ENCODE measurements around the gene AIMP1.
"Not testable (repeated sequence)": the region's sequence is repeated elsewhere in the genome, so short reads cannot be mapped to it uniquely, and the experiment has no call there.

Gene AIMP1

DNA sequence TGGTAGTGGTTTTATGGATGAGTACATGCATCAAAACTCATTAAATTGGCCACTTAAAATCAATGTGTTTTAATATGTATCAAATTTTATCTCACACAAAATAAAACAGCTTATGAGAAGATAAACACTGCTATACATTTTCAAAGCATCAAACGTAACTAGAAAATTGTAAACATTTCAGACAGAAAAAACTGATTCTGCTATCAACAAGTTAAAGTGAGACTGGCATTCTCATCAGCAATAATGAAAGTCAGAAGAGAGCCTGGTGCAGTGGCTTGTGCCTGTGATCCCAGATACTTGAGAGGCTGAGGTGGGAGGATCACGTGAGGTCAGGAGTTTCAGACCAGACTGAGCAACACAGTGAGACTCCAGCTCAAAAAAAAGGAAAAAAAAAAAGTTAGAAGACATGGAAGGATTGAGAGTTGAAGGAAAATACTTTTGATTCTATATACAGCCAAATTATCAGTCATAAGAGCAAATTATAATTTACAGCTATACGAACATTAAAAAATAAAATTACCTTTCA is 3.3 kb upstream of the AIMP1 start:
- DNase-seq: no peak

DNA sequence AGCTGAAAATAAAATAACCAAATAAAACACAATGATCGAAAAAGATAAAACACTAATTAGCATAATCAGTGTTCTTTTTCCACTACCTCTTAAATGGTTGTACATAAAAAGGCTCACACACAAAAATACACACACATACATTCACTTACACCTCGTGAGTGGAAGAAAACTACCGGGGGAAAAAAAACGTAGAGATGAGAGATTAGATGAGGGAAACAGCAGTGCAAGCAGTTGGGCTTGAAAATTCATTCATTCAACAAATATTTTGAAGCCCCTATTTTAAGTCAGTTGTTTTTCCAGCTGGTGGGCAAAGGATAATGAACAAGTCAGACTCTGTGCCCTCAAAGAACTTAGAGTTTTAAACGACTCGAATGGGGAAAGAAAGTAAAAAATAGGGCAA is 1.4 kb upstream of the AIMP1 start:
- peak in 1 of 2 experiments; percentile 27 for DNase-seq

DNA sequence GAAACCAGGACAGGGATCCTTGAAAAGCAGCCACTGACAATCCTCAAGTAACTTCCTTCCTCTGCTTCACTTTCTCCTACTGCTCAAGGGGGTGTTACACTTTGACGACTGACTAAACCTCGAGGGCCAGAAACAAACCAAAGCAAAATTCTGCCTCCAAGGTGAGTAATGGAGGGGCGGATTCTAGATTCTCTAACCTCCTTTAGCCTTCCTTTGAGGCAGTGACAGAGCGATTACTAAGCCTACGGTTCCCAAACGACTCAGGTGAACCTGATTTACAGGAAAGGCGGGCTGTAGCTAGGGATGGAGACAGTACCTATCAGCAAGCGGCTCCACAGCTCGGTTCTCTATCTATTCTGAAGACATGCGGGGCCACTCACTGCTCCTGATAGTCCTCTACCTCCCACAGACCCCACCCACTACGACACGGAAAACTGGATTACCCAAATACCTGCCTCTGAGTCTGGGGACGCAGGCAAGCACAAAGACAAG is 828 bp upstream of the AIMP1 start:
- DNase-seq: peak; percentile 63 to 68

DNA sequence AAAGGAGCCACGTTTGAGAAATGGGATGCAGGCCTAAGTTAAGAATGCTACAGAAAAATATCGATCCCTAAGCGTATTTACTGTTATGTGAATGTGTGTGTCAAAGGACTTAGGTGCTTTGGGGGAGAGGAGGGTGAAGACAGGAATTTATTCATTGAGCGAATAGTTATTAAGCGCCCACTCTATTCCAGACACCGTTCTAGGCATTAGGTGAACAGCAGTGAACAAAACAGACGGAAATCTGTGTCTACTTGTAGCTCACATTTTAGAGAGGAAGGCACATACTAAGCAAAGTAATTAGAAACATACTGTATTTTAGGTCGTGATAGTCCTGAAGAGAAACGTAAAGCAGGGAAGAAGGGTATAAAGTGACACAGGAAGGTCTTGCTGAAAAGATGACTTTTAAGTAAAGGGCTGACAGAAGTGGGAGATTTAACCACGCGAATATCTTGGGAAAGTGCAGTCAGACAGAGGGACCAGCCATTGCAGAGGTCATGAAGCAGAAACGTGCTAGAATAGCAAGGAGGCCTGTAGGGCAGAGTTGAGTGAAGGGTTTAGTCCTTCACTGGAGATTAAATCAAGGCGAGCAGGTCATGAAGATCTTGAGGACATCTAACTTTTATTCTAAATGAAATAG is 541 bp downstream of the AIMP1 start:
- DNase-seq: no peak

DNA sequence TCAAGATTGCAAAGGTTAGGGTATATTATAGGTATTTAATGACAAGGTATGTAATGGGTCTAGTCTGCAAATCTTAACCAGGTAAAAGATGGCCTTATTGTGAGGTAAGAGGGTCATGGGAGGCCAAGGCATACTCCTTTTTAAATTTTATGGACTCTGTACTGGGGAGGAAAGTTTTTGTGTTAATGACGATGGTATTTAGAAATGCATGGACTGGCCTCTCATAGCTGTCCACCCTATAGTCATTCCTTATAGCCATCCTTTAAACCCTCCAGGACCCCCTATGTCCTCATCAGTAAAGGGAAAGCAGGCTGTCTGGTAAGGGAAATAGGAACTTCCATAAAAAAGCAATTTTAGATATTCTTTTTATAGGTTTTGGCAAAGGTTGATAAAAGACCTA is 1.5 kb downstream of the AIMP1 start:
- DNase-seq: no peak

DNA sequence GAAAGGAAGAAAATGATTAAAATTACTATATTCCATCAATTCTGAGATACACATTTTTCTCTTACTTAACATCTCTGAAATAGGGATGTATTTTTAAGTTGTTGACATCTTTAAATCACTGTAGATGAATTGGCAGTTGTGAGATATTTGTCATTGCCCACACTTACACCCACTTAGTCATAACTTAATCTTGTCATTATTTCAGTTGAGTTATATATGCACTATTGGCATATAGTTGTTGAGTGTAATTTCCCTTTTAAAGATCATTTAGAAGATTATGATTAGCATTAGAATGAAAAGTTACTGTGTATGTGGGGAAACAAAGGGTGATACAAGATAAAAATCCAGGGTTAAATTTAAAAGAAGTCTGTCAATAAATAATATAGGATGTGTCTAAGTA is 2.2 kb downstream of the AIMP1 start:
- DNase-seq: no peak

DNA sequence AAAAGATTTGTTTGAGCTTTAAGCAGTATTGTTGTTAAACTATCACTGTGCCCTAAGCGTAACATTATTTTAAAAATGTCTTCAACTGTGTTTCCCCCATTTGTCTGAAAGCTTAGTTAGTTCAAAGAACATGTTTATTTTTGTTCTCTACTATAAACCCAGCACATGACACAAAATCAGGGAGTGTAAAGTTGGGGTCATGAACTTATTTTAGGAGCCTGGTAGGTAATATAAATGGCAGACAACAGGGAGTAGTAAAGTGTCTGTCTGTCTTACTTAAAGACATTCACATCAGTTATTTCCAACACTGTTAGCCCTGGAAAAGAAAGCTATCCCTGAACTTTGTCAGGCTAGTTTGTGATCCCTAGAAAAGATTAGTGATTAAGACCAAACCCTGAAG is 3.9 kb downstream of the AIMP1 start:
- no peak for DNase-seq

DNA sequence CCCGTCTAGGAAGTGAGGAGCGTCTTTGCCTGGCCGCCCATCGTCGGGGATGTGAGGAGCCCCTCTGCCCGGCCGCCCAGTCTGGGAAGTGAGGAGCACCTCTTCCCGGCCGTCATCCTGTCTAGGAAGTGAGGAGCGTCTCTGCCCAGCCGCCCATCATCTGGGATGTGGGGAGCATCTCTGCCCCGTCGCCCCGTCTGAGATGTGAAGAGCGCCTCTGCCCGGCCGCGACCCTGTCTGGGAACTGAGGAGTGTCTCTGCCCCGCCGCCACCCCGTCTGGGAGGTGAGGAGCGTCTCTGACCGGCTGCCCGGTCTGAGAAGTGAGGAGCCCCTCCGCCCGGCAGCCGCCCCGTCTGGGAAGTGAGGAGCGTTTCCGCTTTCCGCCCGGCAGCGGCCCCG is 4.8 kb downstream of the AIMP1 start:
- DNase-seq: not testable (repeated sequence)

DNA sequence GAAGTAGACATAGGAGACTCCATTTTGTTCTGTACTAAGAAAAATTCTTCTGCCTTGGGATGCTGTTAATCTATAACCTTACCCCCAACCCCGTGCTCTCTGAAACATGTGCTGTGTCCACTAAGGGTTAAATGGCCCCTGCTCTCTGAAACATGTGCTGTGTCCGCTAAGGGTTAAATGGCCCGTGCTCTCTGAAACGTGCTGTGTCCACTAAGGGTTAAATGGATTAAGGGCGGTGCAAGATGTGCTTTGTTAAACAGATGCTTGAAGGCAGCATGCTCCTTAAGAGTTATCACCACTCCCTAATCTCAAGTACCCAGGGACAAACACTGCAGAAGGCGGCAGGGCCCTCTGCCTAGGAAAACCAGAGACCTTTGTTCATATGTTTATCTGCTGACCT is 5.5 kb downstream of the AIMP1 start:
- DNase-seq: not testable (repeated sequence)

DNA sequence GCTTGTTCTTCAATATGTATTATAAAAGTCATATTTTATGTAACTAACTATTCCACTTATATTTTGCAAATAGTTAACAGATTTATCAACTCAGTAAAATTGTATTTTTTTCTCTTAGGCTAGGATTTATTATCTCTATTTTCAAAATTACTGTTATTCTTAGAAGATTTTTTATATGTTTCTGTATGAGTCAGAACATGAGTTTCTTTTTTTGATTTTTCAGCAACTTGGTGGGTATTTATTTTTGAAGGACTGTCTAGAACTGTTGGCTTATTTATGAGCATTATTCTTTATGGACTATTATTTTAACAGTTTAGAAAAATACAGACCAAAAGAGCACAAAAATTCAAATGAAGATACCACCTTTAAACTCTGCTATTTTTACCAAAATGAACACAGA is 6.8 kb downstream of the AIMP1 start:
- DNase-seq: no peak

DNA sequence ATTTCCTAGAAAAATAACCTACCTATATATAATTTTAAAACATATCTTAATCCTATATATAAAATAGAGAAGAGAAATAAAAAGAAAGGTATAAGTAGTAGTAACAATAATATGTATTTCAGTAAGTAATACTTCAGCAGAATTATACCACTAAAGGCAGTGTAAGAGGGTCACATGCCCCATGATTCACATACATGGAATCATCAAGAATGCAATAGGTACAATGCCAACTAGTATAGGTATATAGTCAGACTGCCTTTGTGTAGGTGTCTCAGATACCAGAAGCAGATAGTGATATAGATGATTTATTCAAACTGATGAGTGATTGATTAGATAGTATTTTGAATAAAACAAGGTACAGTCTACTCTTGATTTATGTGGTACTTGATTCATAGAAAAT is 9.4 kb downstream of the AIMP1 start:
- no peak for DNase-seq

DNA sequence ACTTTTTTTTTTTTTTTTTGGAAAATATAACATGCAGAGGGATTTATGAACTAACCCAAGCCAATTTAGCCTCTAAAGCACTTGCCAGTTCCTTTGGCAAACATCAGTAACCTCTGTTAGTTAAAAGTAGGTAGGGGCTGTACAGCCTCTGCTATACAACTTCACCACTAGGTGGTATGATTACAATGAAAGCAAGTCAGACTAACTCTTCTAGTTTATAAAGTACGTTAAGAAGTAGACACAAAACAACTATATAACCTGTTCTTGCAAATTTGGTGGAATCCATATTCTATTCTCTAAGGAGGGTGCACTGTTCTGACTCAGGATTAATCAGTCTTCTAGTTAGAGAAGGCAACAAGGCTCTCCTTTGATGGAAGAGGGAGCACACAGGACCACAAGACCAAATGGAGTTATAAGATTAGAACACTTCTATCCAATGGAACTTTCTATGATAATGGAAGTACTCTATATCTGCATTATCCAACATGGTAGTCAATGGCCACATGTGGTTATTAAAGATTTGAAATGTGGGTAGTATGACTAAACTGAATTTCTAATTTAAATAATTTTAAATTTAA is 12.8 kb downstream of the AIMP1 start:
- DNase-seq: peak; percentile 59 to 85

DNA sequence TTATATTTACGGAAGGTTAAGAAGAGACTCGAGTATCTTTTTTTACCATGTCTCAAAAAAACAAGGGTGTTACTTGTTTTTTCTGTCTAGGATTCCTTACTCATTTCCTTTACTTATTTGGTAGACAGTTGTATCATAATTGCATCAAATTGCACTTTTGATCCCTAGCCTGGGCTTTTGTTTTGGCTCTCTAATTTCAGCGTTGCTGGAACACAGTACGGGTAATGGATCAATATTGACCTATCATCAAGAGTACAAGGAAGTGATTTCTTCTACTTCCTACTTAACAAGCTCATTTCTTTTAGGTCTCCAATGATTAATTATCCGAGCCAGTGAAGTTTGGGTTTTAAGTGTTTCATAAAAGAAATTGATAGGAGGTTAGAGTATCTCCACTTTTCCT is 16.8 kb downstream of the AIMP1 start:
- DNase-seq: no peak

DNA sequence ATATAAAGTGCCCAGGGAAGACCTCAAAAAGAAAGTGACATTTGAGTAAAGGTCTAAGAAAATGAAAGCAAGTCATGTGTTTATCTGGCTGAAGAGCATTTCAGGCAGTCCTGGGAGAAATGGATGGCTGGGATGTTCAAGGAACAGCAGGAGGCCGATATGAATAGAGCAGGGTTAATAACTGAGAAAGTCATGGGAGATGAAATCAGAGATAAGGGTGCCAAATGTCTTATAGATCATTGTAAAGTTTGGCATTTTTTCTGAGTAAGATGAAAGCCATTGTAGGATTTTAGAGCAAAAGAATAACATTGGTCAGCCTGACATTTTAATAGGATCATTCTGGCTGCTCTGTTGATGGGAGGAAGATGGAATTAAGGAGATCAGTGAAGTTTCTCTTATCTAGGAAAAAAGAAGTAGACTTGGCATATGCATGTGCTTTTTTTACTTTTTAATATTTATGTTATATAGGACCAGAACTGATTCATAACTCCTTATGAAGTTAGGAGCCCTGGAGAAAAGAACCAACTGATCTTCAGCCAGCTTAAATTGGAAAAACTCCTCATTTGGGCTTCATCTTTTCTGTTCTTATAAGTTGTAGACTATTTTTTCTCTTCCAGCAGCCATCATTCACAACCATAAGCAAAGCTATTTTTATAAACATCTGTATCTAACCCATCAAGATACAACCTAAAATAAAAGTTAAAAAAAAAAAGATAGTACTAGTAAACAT is 18.6 kb downstream of the AIMP1 start:
- no peak for DNase-seq

DNA sequence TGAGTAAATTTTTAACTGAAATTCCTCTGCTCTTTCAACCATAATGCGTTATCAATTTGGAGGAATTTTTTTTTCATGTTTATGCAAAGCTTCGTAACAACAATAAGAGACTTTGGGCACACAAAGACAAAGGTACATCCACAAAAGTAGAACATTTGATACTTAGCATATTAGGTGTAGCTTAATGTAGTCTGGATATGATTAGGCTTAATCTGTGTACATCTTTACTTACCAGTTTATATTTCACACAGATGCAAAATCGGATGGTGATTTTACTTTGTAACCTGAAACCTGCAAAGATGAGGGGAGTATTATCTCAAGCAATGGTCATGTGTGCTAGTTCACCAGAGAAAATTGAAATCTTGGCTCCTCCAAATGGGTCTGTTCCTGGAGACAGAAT is 20.3 kb downstream of the AIMP1 start:
- DNase-seq: no peak

DNA sequence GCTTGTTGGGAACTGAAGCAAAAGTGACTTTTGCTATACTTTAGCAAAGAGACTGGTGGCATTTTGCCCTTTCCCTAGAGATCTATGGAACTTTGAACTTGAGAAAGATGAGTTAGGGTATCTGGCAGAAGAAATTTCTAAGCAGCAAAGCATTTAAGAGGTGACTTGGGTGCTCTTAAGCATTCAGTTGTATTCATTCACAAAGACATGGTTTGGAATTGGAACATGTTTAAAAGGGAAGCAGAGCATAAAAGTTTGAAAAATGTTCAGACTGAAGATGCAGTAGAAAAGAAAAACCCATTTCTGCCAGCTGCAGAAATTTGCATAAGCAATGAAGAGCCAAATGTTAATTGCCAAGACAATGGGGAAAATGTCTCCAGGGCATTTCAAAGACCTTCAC is 21.6 kb downstream of the AIMP1 start:
- no peak for DNase-seq

DNA sequence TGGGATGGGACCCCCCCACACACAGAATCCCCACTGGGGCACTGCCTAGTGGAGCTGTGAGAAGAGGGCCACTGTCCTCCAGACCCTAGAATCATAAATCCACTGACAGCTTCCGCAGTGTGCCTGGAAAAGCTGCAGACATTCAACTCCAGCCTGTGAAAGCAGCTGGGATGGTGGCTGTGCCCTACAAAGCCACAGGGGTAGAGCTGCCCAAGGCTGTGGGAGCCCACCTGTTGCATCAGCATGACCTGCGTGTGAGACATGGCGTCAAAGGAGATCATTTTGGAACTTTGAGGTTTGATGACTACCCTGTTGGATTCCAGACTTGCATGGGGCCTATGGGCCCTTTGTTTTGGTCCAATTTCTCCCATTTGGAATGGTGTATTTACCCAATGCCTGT is 22.3 kb downstream of the AIMP1 start:
- no peak for DNase-seq

DNA sequence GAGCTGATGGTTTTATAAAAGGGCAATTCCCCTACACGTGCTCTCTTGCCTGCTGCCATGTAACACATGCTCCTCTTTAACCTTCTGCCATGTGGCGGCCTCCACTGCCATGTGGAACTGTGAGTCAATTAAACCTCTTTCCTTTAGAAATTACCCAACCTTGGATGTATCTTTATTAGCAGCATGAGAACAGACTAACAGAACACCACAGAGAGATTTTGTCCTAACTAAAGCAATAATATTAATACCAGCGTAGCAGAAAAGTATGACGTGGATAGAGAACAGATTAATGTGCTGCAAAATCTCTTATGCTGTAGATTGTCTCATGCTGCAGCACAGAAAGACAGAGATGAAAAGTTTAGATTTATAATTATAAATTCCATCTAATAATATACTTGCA is 23.1 kb downstream of the AIMP1 start:
- DNase-seq: no peak

DNA sequence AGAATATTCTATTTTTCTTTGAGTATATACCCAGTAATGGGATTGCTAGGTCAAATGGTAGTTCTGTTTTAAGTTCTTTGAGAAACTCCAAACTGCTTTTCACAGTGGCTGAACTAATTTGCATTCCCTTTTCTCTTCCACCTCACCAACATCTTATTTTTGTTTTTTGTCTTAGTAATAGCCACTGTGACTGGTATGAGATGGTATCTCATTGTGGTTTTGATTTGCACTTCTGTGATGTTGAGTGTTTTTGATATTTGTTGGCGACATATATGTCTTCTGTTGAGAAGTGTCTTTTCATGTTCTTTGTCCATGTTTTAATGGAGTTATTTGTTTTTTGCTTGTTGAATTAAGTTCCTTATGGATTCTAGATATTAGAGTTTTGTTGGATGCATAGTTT is 24.4 kb downstream of the AIMP1 start:
- no peak for DNase-seq

DNA sequence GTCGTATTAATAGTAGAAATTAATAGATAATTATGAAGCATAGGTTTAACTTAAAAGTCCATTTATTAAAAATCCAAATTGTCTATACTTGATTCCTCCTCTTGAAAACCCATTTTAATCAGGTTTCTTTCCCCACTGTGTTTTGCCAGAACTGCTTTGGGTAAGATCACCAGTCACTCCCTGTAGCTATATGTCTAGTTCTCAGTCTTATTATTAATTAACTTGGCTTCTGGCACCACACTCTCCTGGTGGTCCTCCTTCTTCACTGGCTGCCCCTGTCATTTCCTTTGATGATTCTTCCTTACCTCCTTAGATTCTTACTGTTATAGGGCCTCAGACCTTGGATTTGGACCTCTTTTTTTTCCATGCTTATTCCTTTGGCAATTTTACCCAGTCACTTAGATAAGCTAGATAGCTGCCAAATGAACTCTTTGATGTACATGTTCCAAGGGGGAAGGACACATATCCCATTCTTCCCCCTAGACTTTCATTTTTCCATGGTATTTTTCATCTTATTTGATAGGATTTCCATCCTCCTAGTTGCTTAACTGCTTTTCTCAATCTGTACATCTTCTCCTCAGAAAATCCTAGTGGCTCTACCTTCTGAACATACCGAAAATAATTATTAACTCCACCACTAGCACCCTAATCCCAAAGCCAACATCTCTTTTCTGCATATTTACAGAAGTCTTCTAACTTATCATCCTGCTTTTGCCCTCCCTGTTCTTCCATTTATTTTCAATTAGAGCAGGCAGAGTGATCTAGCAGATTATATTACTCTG is 27.7 kb downstream of the AIMP1 start:
- DNase-seq: no peak

DNA sequence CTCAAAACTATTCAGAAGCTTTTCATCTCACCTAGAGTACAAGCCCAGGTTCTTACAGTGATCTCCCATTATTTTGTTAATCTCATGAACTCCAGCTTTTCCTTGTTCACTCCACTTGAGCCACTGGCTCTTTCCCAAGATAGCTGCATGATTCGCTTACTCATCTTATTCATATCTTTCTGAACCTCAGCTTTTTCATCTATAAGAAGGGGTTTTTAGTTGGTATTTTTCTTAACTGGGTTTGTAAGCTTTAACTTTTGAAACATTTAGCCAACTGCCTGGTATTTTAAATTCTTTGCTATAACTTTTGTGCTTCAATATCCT is 28.3 kb downstream of the AIMP1 start:
- no peak for DNase-seq

DNA sequence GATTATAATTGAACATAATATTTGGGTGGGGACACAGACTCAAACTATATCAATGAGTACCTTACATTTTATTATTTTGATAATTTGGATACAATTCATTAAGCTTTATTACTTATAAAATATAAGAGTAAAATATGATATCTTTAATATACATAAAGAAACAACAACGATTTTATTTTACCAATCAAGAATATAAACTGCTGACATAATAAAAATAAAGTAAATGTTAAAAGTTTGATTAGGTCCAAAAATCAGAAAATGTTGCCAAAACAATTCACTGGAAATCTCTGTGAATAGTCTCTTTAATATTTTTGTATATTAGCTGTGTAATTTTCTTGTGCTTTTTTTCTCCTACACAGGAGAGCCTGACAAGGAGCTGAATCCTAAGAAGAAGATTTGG is 30.8 kb downstream of the AIMP1 start:
- no peak for DNase-seq

DNA sequence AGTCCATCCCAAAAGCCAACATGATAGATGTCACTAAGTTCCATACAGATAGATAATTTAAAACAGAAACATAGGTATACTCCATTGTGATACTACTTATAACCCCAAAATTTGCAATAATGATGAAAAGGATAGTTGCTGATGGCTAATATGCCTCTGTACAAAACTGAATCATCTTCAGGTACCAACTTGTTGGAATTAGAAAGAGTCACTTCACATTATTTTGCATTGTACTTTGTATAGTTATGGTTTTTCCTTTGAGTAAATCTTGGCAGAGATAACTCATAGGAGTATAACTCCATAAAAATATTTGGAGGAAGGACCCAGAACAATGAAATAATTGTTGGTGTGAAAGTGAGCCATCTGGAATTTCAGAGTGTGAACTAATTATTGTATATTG is 34.7 kb downstream of the AIMP1 start:
- no peak for DNase-seq

DNA sequence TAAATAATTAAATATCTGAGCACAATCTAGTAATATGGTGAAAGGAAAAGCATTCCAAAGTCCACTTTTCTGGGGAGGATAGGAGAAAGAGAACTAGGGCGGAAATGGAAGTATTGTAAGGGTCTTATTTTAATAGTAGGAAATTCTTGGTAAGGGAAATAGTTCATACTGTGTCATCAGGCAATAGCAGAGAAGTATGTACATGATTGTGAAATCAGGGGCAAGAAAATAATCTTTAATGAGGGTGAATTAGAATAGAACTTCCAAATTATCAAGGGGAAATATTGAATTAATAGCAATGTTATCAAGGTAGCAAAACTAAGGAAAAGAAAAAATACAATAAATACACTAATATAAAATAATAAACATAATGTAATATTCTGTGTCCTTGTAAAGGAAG is 37.4 kb downstream of the AIMP1 start:
- no peak for DNase-seq

Measured in Kasumi-1 (cell line).